A549 (cell line): ENCODE results near the gene CDK17. TPM values are rescaled to one million over a fixed set of nuclear protein-coding genes. Genes with fewer than 3 reads are reported as not detected.

ENCODE experiments used
- ATAC-seq, 2 experiments: fragments of 200-7000 bp in 1 of 2; fragments of >200 bp in 1 of 2; cut with Nextera tagmentation in 1 of 2; cut with Tn5 transposase in 1 of 2; 3 replicates each; pipeline versions ENCODE4 v1.8.0 to v1.9.1; 2018 to 2020; ENCODE audit warnings: mild to moderate bottlenecking in 1 of 2, moderate library complexity in 1 of 2
- CTCF ChIA-PET: fragments of 300-600 bp; sonication (Branson Sonifier 250); formaldehyde crosslinking; extraction: SDS; loops from one replicate; lab custom pipeline; 2021; ENCODE audit warnings: antibody characterized with exemption, inconsistent platforms; lab: Yijun Ruan, JAX
- POLR2A ChIA-PET: fragments of 350-600 bp; formaldehyde crosslinking; extraction: SDS; loops from one replicate; lab custom pipeline; 2021; ENCODE audit warnings: antibody characterized with exemption, inconsistent platforms; lab: Yijun Ruan, JAX
- DNase-seq, 2 experiments: peaks; one replicate each; pipeline versions ENCODE4 v3.0.0 to v3.0.0-alpha.2; 2011 to 2016; ENCODE audit warnings: low read depth in 1 of 2, low spot score in 1 of 2
- FAIRE-seq: peaks from 2 replicates; lab custom pipeline; 2011; peaks lifted over from hg19 to GRCh38; lab: Jason Lieb, UNC
- H3K27ac ChIP-seq, 2 experiments: fragments of >200 bp; sonication (Bioruptor Twin); formaldehyde crosslinking; 3 replicates each; pipeline ENCODE4 v1.5.1; 2016 to 2017
- H3K4me1 ChIP-seq: fragments of >200 bp; sonication (Bioruptor Twin); formaldehyde crosslinking; 3 replicates; pipeline ENCODE4 v1.6.1; 2016
- H3K4me2 ChIP-seq: fragments of >200 bp; sonication (Bioruptor Twin); formaldehyde crosslinking; 3 replicates; pipeline ENCODE4 v1.6.1; 2016
- H3K4me3 ChIP-seq: fragments of >200 bp; sonication (Bioruptor Twin); formaldehyde crosslinking; 3 replicates; pipeline ENCODE4 v1.5.1; 2016
- H3K9me3 ChIP-seq: fragments of >200 bp; sonication (Bioruptor Twin); formaldehyde crosslinking; 3 replicates; pipeline ENCODE4 v1.6.1; 2016
- ATOH8 ChIP-seq: fragments of 250-450 bp; sonication (Bioruptor Pico); IDR thresholded peaks from 2 replicates; pipeline ENCODE4 v1.5.0; 2020; ENCODE audit warnings: low read depth, mild to moderate bottlenecking, moderate library complexity
- BCL3 ChIP-seq: fragments of >200 bp; sonication (Bioruptor Twin); formaldehyde crosslinking; IDR thresholded peaks from 3 replicates; pipeline ENCODE4 v1.6.1; 2016
- CEBPB ChIP-seq, 2 experiments: fragments of >200 bp in 1 of 2; sonication (Bioruptor Twin) in 1 of 2; formaldehyde crosslinking in 1 of 2; IDR thresholded peaks; 2 replicates each; pipeline ENCODE4 v1.6.1; 2012 to 2016
- CHD2 ChIP-seq: fragments of 150-350 bp; IDR thresholded peaks from 2 replicates; pipeline ENCODE4 v1.6.1; 2014; ENCODE audit warnings: low read length; ENCODE audit not compliant: partially characterized antibody
- ELK1 ChIP-seq: fragments of 150-350 bp; IDR thresholded peaks from 2 replicates; pipeline ENCODE4 v1.6.1; 2014; ENCODE audit warnings: low read depth, mild to moderate bottlenecking, low read length
- FOXS1 ChIP-seq: fragments of 250-450 bp; sonication (Bioruptor Pico); IDR thresholded peaks from 2 replicates; pipeline ENCODE4 v1.5.0; 2020; ENCODE audit warnings: mild to moderate bottlenecking, moderate library complexity
- HDAC2 ChIP-seq: fragments of 200-600 bp; sonication (generic); IDR thresholded peaks from 2 replicates; pipeline ENCODE4 v1.6.1; 2016
- HOXB13 ChIP-seq: fragments of 250-450 bp; sonication (Bioruptor Pico); IDR thresholded peaks from 2 replicates; pipeline ENCODE4 v1.5.0; 2020; ENCODE audit warnings: low read depth, mild to moderate bottlenecking, moderate library complexity
- HOXB5 ChIP-seq: fragments of 250-450 bp; sonication (Bioruptor Pico); IDR thresholded peaks from 2 replicates; pipeline ENCODE4 v1.5.0; 2020; ENCODE audit warnings: mild to moderate bottlenecking, moderate library complexity
- JUNB ChIP-seq: fragments of >200 bp; sonication (Bioruptor Twin); formaldehyde crosslinking; IDR thresholded peaks from 2 replicates; pipeline ENCODE4 v1.6.1; 2016
- KDM5A ChIP-seq: fragments of 200-600 bp; sonication (generic); IDR thresholded peaks from 2 replicates; pipeline ENCODE4 v1.6.1; 2016; ENCODE audit warnings: antibody characterized with exemption, mild to moderate bottlenecking
- MAFK ChIP-seq: fragments of 450-650 bp; IDR thresholded peaks from 2 replicates; pipeline ENCODE4 v1.6.1; 2014; ENCODE audit not compliant: partially characterized antibody
- NR3C1 ChIP-seq: fragments of >200 bp; sonication (Bioruptor Twin); formaldehyde crosslinking; IDR thresholded peaks from 3 replicates; pipeline ENCODE4 v1.6.1; 2017
- PBX3 ChIP-seq: IDR thresholded peaks from 2 replicates; pipeline ENCODE4 v1.6.1; 2012
- POLR2A ChIP-seq: IDR thresholded peaks from 2 replicates; pipeline ENCODE4 v1.6.1; 2012; ENCODE audit warnings: mild to moderate bottlenecking, low read length
- POLR2AphosphoS2 ChIP-seq: conservative IDR thresholded peaks from 2 replicates; pipeline ENCODE4 v1.6.1; 2012; ENCODE audit warnings: low read length, improper control_type of control experiment, inconsistent platforms
- RAD21 ChIP-seq, 2 experiments: fragments of >200 bp in 1 of 2; sonication (Bioruptor Twin) in 1 of 2; formaldehyde crosslinking in 1 of 2; IDR thresholded peaks in 1 of 2; conservative IDR thresholded peaks in 1 of 2; 2 replicates in 1 of 2; 3 replicates in 1 of 2; pipeline ENCODE4 v1.6.1; 2012 to 2018; ENCODE audit warnings: inconsistent platforms in 1 of 2
- RCOR1 ChIP-seq: fragments of 150-350 bp; IDR thresholded peaks from 2 replicates; pipeline ENCODE4 v1.6.1; 2014; ENCODE audit warnings: antibody characterized with exemption, low read length, low read depth
- RNF2 ChIP-seq: fragments of 200-600 bp; sonication (generic); IDR thresholded peaks from 2 replicates; pipeline ENCODE4 v1.6.1; 2016; ENCODE audit warnings: low read depth, mild to moderate bottlenecking, antibody characterized with exemption, moderate library complexity, borderline replicate concordance
- SMC3 ChIP-seq: fragments of >200 bp; sonication (Bioruptor Twin); formaldehyde crosslinking; IDR thresholded peaks from 3 replicates; pipeline ENCODE4 v1.6.1; 2018; ENCODE audit warnings: inconsistent platforms
- SREBF2 ChIP-seq: fragments of 450-650 bp; IDR thresholded peaks from 2 replicates; pipeline ENCODE4 v1.6.1; 2014; ENCODE audit warnings: mild to moderate bottlenecking, moderate library complexity
- ZFP36 ChIP-seq: fragments of 450-650 bp; IDR thresholded peaks from 2 replicates; pipeline ENCODE4 v1.6.1; 2014; ENCODE audit warnings: borderline replicate concordance; ENCODE audit not compliant: partially characterized antibody
- ZSCAN20 ChIP-seq: fragments of 250-450 bp; sonication (Bioruptor Pico); IDR thresholded peaks from 2 replicates; pipeline ENCODE4 v1.8.0; 2022; ENCODE audit warnings: mild to moderate bottlenecking, moderate library complexity
- whole genome bisulfite sequencing: methylation state at CpG from one replicate; pipeline ENCODE4 v1.1.6; 2017; ENCODE audit errors: missing lambda C conversion rate; 5-methylcytosine and 5-hydroxymethylcytosine counted together
- polyA plus RNA-seq, 4 experiments: library from polyadenylated mRNA; depleted of rRNA in 3 of 4; stranded (reverse); fragments of >200 nt; fragmentation: RNase III in 1 of 4; extraction: RNeasy Plus Mini Kit Qiagen cat#74134 plus additional on column Dnase treatment in 1 of 4; gene quantifications; 2 replicates in 3 of 4; 3 replicates in 1 of 4; pipeline ENCODE4 v1.2.3, GENCODE V29; 2011 to 2017

CDK17 gene
- polyA plus RNA-seq, 2 of the 4 experiments (the other 2 are of a cell fraction), result 11.4 to 43.5 TPM

- Histone ChIP-seq H3K9me3 (no peaks in the 10 kb centered on the region), H3K27ac (no peak overlapping the region), H3K4me2 (no peak overlapping the region), H3K4me1 (peaks cover 18% of the 10 kb centered on the region; the same call in 1 of the 3 replicates), H3K4me3 (no peak overlapping the region)
- FAIRE-seq (no peak), DNase-seq (no peak), ATAC-seq (no peak)
- CTCF ChIA-PET, result interaction anchor here (1.7 kb wide), 1 partner anchor 46 kb away, joined by 7 read pairs; no protein-coding TSS in a partner anchor
- TF ChIP-seq CHD2 (no peak), SMC3 (no peak), RAD21 (conservative IDR thresholded peaks at IDR 0.05 in 1 of 2, IDR thresholded peaks at IDR 0.05 in 1 of 2) (no peak), SREBF2 (no peak), JUNB (no peak), FOXS1 (no peak), MAFK (no peak), BCL3 (no peak), CEBPB (IDR thresholded peaks at IDR 0.05) (no peak), HOXB5 (no peak), HOXB13 (CRISPR knock-in tag) (no peak), PBX3 (no peak)
- POLR2A ChIA-PET, result interaction anchor here (1.4 kb wide), 1 partner anchor 42 kb away, joined by 3 read pairs; no protein-coding TSS in a partner anchor
- 96% methylated on average over 5 of the region's 5 CpGs for WGBS
These were observed 138.7 kb downstream of the CDK17 start for GRCh38 chr12:96261557-96261956.

- FAIRE-seq (no peak), ATAC-seq (no peak), DNase-seq (no peak)
- Histone ChIP-seq H3K4me3 (no peak overlapping the region), H3K9me3 (no peaks in the 10 kb centered on the region), H3K27ac (no peak overlapping the region), H3K4me2 (no peak overlapping the region), H3K4me1 (peaks cover 18% of the 10 kb centered on the region; the same call in 1 of the 3 replicates)
- POLR2A ChIA-PET, result interaction anchor here (1.4 kb wide), 1 partner anchor 41 kb away, joined by 3 read pairs; no protein-coding TSS in a partner anchor
- CTCF ChIA-PET, result interaction anchor here (0.7 to 1.7 kb wide), 3 partner anchors 15 to 45 kb away, joined by 3 to 7 read pairs (median 3); no protein-coding TSS in a partner anchor
- 90% methylated on average over 3 of the region's 3 CpGs for WGBS
- no peak for TF ChIP-seq HDAC2
- no peak for TF ChIP-seq POLR2A
- no peak for TF ChIP-seq ELK1
- no peak for TF ChIP-seq ZSCAN20 (CRISPR knock-in tag)
- TF ChIP-seq ZFP36, result no peak
- TF ChIP-seq SMC3, result no peak
- TF ChIP-seq RNF2, result no peak
- TF ChIP-seq JUNB, result no peak
- no peak for TF ChIP-seq POLR2AphosphoS2
- TF ChIP-seq ATOH8, result no peak
- TF ChIP-seq HOXB5, result no peak
- TF ChIP-seq FOXS1, result no peak
- no peak for TF ChIP-seq KDM5A
- no peak for TF ChIP-seq RCOR1
- TF ChIP-seq NR3C1, result no peak
These were observed 139.6 kb downstream of the CDK17 start for GRCh38 chr12:96260644-96261043.
